ENCODE data around the gene FAM161B.
"Not testable (repeated sequence)": the region's sequence is repeated elsewhere in the genome, so short reads cannot be mapped to it uniquely, and the experiment has no call there.

Gene FAM161B

GRCh38 chr14:73949752-73950734, at the start of gene FAM161B, which contains the start of gene COQ6:
FAM161B (minus strand) TSS chr14:73950094; CDS start chr14:73950026, 68 bp downstream.
COQ6 (plus strand) TSS chr14:73950302; CDS start chr14:73950333, 31 bp downstream.
- peak; percentile 96 for DNase-seq

GRCh38 chr14:73998726-73999125, 48.8 kb upstream of the FAM161B start:
- no peak for DNase-seq

GRCh38 chr14:73997944-73998447, 48.1 kb upstream of the FAM161B start:
- no peak for DNase-seq

- no peak for DNase-seq
These were observed 47.4 kb upstream of the FAM161B start for GRCh38 chr14:73997108-73997943.

- DNase-seq = no peak
These were observed 46.8 kb upstream of the FAM161B start for GRCh38 chr14:73996731-73997107.

- DNase-seq = no peak
These were observed 46.1 kb upstream of the FAM161B start for GRCh38 chr14:73995977-73996378.

GRCh38 chr14:73994926-73995325, 45.0 kb upstream of the FAM161B start:
- DNase-seq = not testable (repeated sequence)

GRCh38 chr14:73991092-73991491, 41.2 kb upstream of the FAM161B start:
- no peak for DNase-seq

- not testable (repeated sequence) for DNase-seq
These were observed 38.8 kb upstream of the FAM161B start for GRCh38 chr14:73988656-73989055.

GRCh38 chr14:73988065-73988464, 38.2 kb upstream of the FAM161B start:
- DNase-seq = no peak

GRCh38 chr14:73977896-73978295, 28.0 kb upstream of the FAM161B start:
- no peak for DNase-seq

- no peak for DNase-seq
These were observed 26.2 kb upstream of the FAM161B start for GRCh38 chr14:73976125-73976524.

- DNase-seq = no peak
These were observed 23.6 kb upstream of the FAM161B start for GRCh38 chr14:73973497-73973896.

GRCh38 chr14:73968885-73969284, 19.0 kb upstream of the FAM161B start:
- DNase-seq = no peak

GRCh38 chr14:73965216-73965615, 15.3 kb upstream of the FAM161B start:
- DNase-seq = no peak

GRCh38 chr14:73961192-73961591, 11.3 kb upstream of the FAM161B start:
- DNase-seq = no peak

GRCh38 chr14:73958591-73958990, 8.7 kb upstream of the FAM161B start:
- no peak for DNase-seq

- no peak for DNase-seq
These were observed 5.8 kb upstream of the FAM161B start for GRCh38 chr14:73955674-73956073.

GRCh38 chr14:73953731-73954130, 3.8 kb upstream of the FAM161B start:
- no peak for DNase-seq

- no peak for DNase-seq
These were observed 4.7 kb downstream of the FAM161B start for GRCh38 chr14:73945159-73945670.

GRCh38 chr14:73944432-73945158, 5.3 kb downstream of the FAM161B start:
- DNase-seq = no peak

GRCh38 chr14:73943083-73943482, 6.8 kb downstream of the FAM161B start:
- DNase-seq = no peak
